ENCODE measurements around the gene TTLL12.

- TF ChIP-seq EZH2phosphoT487 (IDR thresholded peaks at IDR 0.05; ENCODE audit: borderline replicate concordance, low read length): no peak
- TF ChIP-seq, protein P1, sequence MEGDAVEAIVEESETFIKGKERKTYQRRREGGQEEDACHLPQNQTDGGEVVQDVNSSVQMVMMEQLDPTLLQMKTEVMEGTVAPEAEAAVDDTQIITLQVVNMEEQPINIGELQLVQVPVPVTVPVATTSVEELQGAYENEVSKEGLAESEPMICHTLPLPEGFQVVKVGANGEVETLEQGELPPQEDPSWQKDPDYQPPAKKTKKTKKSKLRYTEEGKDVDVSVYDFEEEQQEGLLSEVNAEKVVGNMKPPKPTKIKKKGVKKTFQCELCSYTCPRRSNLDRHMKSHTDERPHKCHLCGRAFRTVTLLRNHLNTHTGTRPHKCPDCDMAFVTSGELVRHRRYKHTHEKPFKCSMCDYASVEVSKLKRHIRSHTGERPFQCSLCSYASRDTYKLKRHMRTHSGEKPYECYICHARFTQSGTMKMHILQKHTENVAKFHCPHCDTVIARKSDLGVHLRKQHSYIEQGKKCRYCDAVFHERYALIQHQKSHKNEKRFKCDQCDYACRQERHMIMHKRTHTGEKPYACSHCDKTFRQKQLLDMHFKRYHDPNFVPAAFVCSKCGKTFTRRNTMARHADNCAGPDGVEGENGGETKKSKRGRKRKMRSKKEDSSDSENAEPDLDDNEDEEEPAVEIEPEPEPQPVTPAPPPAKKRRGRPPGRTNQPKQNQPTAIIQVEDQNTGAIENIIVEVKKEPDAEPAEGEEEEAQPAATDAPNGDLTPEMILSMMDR (IDR thresholded peaks at IDR 0.05; ENCODE audit: low read depth, low read length, poor library complexity, severe bottlenecking): no peak
These were observed 38.7 kb upstream of the TTLL12 start for GRCh38 chr22:43225609-43226008.
